ENCODE results near the gene DPH7. TPM values are rescaled to one million over a fixed set of nuclear protein-coding genes. Genes with fewer than 3 reads are reported as not detected.
"Not testable (repeated sequence)": the region's sequence is repeated elsewhere in the genome, so short reads cannot be mapped to it uniquely, and the experiment has no call there.

DPH7 gene
- total RNA-seq, 1 donor from 2014 or later: 18.0 TPM

DNA sequence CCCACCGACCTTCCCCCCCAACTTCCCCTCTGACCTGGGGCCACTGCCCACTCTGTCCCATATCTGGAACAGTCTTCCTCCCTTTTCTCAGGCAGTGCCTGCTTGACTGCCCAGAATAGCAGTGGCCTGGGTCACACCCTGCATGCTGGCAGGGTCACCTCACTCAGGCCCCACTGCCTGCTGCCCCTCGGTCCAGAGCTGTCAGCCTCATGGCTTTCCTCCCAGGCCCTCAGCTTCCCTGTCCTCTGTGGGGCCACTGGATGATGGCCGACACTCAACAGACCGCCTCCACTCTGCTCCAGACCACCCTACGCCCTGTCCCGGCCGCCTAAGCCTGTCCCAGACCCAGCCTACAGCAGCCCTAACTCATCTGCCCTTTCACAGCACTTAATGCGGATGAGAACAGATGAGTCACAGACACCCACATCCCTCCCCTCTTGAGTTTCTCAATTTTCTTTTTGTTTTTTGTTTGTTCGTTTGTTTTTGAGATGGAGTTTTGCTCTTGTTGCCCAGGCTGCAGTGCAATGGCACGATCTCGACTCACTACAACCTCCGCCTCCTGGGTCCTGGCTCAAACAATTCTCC, 34.5 kb downstream of the DPH7 start:
- no peak for DNase-seq
- Histone ChIP-seq H3K27me3 (ENCODE audit: low read depth) (no peaks in the 10 kb centered on the region), H3K4me1 (peaks cover 31% of the 10 kb centered on the region), H3K9me3 (replicated peaks) (peaks cover 3% of the 10 kb centered on the region), H3K36me3 (peaks cover 40% of the 10 kb centered on the region), H3K4me3 (no peak overlapping the region), H3K27ac (replicated peaks) (no peak overlapping the region)
- intact Hi-C loops (cut with micrococcal nuclease): no loop called here
- TF ChIP-seq, protein P1, sequence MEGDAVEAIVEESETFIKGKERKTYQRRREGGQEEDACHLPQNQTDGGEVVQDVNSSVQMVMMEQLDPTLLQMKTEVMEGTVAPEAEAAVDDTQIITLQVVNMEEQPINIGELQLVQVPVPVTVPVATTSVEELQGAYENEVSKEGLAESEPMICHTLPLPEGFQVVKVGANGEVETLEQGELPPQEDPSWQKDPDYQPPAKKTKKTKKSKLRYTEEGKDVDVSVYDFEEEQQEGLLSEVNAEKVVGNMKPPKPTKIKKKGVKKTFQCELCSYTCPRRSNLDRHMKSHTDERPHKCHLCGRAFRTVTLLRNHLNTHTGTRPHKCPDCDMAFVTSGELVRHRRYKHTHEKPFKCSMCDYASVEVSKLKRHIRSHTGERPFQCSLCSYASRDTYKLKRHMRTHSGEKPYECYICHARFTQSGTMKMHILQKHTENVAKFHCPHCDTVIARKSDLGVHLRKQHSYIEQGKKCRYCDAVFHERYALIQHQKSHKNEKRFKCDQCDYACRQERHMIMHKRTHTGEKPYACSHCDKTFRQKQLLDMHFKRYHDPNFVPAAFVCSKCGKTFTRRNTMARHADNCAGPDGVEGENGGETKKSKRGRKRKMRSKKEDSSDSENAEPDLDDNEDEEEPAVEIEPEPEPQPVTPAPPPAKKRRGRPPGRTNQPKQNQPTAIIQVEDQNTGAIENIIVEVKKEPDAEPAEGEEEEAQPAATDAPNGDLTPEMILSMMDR (IDR thresholded peaks at IDR 0.05; ENCODE audit: borderline replicate concordance): no peak

DNA sequence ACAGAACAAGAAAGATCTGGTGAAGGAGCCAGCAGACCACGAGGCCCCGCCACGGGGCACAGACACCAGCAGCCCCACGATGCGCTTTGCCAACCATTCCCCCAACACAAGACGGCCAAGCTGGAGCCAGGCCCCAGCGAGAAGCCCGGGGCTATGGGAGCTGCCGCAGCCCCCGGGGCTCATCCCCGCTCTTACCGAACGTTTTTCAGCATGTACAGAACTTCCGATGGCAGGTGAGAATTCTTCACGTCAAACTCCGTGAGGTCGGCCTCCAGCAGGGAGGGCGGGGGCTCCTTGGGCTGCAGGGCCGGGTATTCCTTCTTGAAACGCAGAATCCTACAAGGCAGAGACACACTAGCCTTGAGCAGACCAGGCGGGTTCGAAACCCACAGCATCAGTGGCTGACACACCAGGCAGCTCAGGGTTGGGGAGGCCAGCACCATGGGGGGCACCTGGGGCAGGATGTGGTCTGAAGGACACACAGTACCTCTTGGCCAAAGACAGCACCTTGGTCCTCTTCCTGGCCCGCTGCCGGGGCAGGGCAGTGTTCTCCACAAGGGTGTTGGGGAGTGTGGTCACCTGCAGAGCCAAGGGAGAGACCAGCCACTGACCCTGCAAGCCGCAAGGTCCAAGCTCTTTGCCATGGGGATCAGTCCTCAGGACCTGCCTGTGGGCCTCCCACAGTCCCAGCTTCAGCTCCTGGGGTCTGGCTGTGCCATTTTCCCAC, 35.3 kb downstream of the DPH7 start:
- Histone ChIP-seq H3K27ac (replicated peaks) (no peak overlapping the region), H3K36me3 (peaks cover 49% of the 10 kb centered on the region), H3K9me3 (replicated peaks) (peaks cover 3% of the 10 kb centered on the region), H3K27me3 (ENCODE audit: low read depth) (no peaks in the 10 kb centered on the region), H3K4me3 (no peak overlapping the region), H3K4me1 (peaks cover 22% of the 10 kb centered on the region)
- no peak for DNase-seq
- TF ChIP-seq, protein P1 (IDR thresholded peaks at IDR 0.05; ENCODE audit: borderline replicate concordance): no peak
- intact Hi-C loops (cut with micrococcal nuclease): no loop called here

DNA sequence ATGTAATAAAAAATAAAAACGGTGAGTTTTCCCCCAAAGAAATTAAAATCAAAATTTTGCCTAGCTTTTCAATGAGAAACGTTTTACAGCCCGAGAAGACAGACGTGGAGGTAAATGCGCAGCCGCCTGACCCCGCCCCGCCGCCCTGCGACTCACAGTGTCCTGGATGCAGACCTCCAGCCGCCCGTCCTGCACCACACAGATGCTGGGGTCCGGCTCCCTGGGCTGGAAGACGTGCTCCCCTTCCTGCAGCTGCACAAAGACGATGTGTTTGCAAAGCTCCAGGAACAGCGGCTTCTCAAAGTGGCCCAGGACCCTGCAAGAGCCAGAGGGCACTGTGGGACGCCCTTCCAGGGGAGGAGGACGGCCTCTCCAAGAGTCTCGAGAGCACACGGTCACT, 36.2 kb downstream of the DPH7 start:
- Histone ChIP-seq H3K4me1 (peaks cover 13% of the 10 kb centered on the region), H3K27me3 (ENCODE audit: low read depth) (no peaks in the 10 kb centered on the region), H3K9me3 (replicated peaks) (peaks cover 3% of the 10 kb centered on the region), H3K27ac (replicated peaks) (no peak overlapping the region), H3K36me3 (peaks cover 51% of the 10 kb centered on the region), H3K4me3 (no peak overlapping the region)
- intact Hi-C loops (cut with micrococcal nuclease): no loop called here
- TF ChIP-seq, protein P1 (IDR thresholded peaks at IDR 0.05; ENCODE audit: borderline replicate concordance): no peak
- no peak for DNase-seq

DNA sequence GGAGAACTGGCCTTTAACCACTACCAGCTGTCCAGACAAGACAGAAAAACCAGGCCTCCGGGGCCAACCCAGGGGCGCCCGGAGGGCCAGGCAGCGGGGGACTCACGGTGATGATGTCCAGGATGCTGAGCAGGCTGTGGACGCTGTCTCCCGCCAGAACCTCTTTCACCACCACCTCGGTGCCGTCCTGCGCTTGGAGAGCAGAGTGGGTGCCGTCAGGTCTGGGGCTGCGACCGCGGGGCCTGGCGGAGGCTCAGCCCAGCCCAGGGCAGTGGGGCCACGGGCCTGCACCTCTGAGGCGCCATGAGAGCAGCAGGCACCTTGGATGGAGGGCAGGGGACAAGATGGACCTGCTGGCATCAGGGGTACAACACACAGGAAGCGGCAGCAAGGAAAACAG, 38.2 kb downstream of the DPH7 start:
- no peaks in the 10 kb centered on the region for H3K27me3 ChIP-seq (ENCODE audit: low read depth)

DNA sequence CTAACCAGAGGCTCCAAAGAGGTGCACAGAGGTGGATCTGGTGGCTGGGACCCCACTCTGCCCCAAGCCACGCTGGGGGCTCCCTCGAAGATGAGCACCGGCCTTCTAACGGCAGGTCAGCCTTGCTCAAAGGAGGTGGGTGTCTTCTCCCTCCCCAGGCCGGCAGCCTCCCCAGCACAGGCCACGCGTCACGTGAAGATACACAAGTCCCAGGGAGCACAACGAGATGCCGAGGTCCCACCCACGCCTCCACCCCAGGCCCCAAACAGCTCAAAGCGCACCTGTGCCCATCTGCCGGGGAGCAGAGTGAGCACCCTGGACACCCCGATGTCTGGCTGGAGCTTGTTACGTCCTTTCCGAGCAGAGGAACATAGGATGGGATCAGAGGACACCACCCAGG, 40.7 kb downstream of the DPH7 start:
- Histone ChIP-seq H3K27me3 (ENCODE audit: low read depth) (no peaks in the 10 kb centered on the region), H3K4me1 (peaks cover 13% of the 10 kb centered on the region), H3K4me3 (no peak overlapping the region), H3K36me3 (peaks cover 47% of the 10 kb centered on the region), H3K27ac (replicated peaks) (no peak overlapping the region), H3K9me3 (replicated peaks) (no peaks in the 10 kb centered on the region)
- no peak for DNase-seq
- TF ChIP-seq, protein P1 (IDR thresholded peaks at IDR 0.05; ENCODE audit: borderline replicate concordance): no peak
- intact Hi-C loops (cut with micrococcal nuclease): no loop called here

More for the DNA sequence above, 38.2 kb downstream of the DPH7 start:
- intact Hi-C loops (cut with micrococcal nuclease): no loop called here
- Histone ChIP-seq H3K9me3 (replicated peaks) (no peaks in the 10 kb centered on the region), H3K4me3 (no peak overlapping the region), H3K4me1 (peaks cover 12% of the 10 kb centered on the region), H3K36me3 (peaks cover 51% of the 10 kb centered on the region), H3K27ac (replicated peaks) (no peak overlapping the region)
- DNase-seq: no peak
- TF ChIP-seq, protein P1 (IDR thresholded peaks at IDR 0.05; ENCODE audit: borderline replicate concordance): no peak

DNA sequence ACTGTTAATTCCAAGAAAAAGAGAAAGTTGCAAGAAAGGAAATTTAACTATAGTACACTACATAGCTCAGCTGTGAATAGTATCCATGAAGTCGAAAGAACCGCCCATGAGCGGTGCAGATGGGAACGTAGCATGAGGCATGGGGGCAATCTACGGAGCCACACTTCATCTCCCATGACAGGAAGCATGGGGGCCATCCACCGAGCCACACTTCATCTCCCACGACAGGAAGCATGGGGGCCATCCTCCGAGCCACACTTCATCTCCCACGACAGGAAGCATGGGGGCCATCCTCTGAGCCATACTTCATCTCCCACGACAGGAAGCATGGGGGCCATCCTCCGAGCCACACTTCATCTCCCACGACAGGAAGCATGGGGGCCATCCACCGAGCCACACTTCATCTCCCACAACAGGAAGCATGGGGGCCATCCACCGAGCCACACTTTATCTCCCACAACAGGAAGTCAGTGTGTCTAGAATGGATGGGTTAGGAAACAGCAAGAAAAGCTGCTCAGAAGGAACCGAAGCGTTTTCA, 42.1 kb downstream of the DPH7 start:
- H3K27me3 ChIP-seq (ENCODE audit: low read depth); H3K27ac ChIP-seq (replicated peaks); H3K4me3 ChIP-seq; DNase-seq; intact Hi-C loops (cut with micrococcal nuclease); H3K9me3 ChIP-seq (replicated peaks): not testable (repeated sequence)
- peaks cover 33% of the 10 kb centered on the region for H3K36me3 ChIP-seq
- H3K4me1 ChIP-seq: peaks cover 13% of the 10 kb centered on the region

Data from left ventricle myocardium inferior (tissue), 1 donor.